AG09319 (cell line): Measurements from ENCODE around the gene IFIT5.
"Not testable (repeated sequence)": the region's sequence is repeated elsewhere in the genome, so short reads cannot be mapped to it uniquely, and the experiment has no call there.

ENCODE experiments used
- DNase-seq: peaks from one replicate; pipeline ENCODE4 v3.0.0-alpha.2; 2010; ENCODE audit warnings: low read depth; ENCODE audit errors: extremely low read depth
- CTCF ChIP-seq: IDR thresholded peaks from 2 replicates; pipeline ENCODE4 v1.5.1; 2011; ENCODE audit warnings: low read depth, mild to moderate bottlenecking, inconsistent platforms, low read length, moderate library complexity

IFIT5 gene

GRCh38 chr10:89427629-89428028 is 13.3 kb downstream of the IFIT5 start:
- DNase-seq = no peak
- TF ChIP-seq CTCF = no peak

GRCh38 chr10:89428877-89429276 is 14.5 kb downstream of the IFIT5 start:
- no peak for TF ChIP-seq CTCF
- DNase-seq = no peak

GRCh38 chr10:89431977-89432376 is 17.6 kb downstream of the IFIT5 start:
- DNase-seq = no peak
- TF ChIP-seq CTCF = no peak

- no peak for DNase-seq
- TF ChIP-seq CTCF = no peak
These were observed 24.2 kb downstream of the IFIT5 start for GRCh38 chr10:89438525-89438924.

GRCh38 chr10:89440226-89441009 is 26.1 kb downstream of the IFIT5 start:
- TF ChIP-seq CTCF = no peak
- DNase-seq = no peak

- no peak for TF ChIP-seq CTCF
- no peak for DNase-seq
These were observed 27.9 kb downstream of the IFIT5 start for GRCh38 chr10:89442289-89442688.

GRCh38 chr10:89444819-89445218 is 30.5 kb downstream of the IFIT5 start:
- not testable (repeated sequence) for DNase-seq

GRCh38 chr10:89450901-89451300 is 36.5 kb downstream of the IFIT5 start:
- no peak for DNase-seq
- TF ChIP-seq CTCF = no peak
